Measurements from ENCODE around the gene DMAC2.
"Not testable (repeated sequence)": the region's sequence is repeated elsewhere in the genome, so short reads cannot be mapped to it uniquely, and the experiment has no call there.

The DMAC2 gene

DNA sequence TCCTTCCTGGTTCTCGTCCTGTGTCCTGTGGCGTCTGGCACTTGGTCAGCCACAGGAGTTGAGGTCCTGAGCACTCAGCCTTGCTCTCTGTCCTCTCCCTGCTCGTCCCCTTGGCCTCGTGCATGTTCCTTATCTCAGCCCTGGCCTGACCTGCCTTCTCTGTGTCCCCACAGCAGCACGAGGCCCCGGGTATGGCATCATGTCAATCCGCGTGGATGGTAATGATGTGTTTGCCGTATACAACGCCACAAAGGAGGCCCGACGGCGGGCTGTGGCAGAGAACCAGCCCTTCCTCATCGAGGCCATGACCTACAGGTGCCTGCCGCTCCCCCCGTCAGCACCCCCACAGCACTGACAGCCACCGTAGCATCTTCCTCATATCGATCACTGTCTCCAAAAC, 17.3 kb downstream of the DMAC2 start:
- DNase-seq: no peak

DNA sequence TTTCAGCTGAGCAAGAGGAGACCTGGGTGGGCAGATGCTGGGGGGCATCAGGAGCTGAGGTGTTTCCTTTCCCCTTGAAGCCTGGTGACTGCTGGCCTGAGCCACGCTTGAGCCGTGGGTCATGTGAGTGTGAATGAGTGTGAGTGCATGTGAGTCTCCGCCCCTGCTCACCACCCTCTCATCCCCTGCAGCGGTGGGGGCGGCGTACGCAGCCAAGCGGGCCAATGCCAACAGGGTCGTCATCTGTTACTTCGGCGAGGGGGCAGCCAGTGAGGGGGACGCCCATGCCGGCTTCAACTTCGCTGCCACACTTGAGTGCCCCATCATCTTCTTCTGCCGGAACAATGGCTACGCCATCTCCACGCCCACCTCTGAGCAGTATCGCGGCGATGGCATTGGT, 17.7 kb downstream of the DMAC2 start:
- no peak for DNase-seq

- peak; percentile 42 for DNase-seq
Observed at GRCh38 chr19:41421314-41421713, 18.4 kb downstream of the DMAC2 start.

- DNase-seq: no peak
Observed at GRCh38 chr19:41420101-41420880, 19.4 kb downstream of the DMAC2 start.

DNA sequence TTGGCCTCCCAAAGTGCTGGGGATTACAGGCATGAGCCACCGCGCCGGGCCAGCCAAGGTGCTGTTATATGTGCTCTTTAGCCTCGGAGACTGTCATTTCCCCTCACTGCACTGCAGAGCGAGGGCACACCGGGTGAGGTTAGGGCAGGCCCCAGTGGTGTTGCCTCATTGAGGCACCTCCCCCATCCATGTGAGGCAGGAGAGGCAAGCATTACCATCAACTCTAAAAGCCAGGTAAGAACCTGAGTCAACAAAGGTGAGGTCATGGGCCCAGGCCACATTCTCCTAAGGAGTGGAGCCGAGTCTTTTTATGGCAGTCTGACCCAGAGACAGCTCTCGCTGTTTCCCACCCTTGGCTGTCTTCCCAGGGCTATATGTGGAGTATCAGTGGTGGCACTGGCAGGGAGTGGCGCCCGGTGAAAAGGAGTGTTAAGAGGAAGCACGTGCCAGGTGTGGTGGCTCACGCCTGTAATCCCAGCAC, 23.5 kb downstream of the DMAC2 start:
- DNase-seq: no peak

GRCh38 chr19:41415154-41415571, 24.5 kb downstream of the DMAC2 start:
- DNase-seq: peak; percentile 37

GRCh38 chr19:41414461-41414860, 25.3 kb downstream of the DMAC2 start:
- no peak for DNase-seq

- DNase-seq: no peak
Observed at GRCh38 chr19:41413947-41414346, 25.8 kb downstream of the DMAC2 start.

- DNase-seq: no peak
Observed at GRCh38 chr19:41412953-41413352, 26.8 kb downstream of the DMAC2 start.

DNA sequence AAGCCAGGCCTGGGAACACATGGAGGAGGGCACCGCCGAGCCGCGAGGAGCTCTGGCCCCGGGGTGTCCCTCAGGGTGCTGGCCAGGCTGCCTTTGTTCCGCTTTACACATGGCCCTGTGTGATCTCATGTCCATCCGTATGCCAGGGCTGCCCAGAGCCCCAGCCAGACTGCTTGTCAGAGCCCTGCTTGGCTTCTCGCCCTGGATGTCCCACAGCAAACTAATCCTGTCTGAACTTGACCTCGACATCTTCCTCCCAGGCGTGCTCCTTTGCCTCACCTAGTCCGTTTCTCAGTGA, 27.8 kb downstream of the DMAC2 start:
- no peak for DNase-seq

DNA sequence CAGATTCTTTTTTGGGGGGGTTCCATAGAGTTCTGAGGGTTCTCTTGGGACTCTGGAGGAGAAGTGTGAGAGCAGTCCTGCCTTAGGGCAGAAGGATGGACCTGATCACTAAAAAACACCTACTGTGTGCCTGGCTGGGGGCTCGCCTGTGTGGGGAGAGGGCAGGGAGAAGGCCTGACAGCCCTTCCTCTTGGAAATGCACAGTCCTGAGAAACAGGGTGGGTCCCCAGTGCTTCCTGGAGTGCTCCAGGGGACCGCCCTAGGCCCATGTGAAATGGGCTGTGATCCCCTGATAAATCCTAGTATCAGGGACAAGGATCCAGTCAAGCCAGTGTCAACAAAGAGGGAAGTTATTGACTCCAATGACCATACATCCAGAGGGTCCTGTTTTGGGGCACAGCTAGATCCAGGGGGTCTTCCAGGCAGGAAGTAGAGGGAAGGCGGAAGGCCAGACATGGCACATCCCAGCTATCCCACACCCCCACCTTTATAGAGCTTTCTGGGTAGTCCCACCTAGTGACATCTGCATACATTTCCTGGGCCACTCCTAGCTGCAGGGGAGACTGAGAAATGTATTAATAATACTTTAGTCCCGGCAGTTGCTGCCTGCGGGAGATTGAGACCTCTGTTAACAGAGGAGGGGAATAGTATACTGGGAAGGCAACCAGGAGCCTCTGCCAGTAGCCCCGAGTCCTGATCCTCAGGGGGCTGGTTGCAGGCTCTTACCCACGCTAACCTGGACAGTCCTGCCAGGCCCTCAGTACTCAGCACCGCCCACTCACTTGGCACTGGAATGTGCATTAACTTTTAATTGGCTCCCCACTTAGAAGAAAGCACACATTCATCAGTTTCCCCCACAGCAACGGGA, 28.4 kb downstream of the DMAC2 start:
- no peak for DNase-seq

- DNase-seq: no peak
Observed at GRCh38 chr19:41410336-41411054, 29.2 kb downstream of the DMAC2 start.

- no peak for DNase-seq
Observed at GRCh38 chr19:41409288-41409687, 30.4 kb downstream of the DMAC2 start.

GRCh38 chr19:41408846-41409245, 30.9 kb downstream of the DMAC2 start:
- not testable (repeated sequence) for DNase-seq

- peak; percentile 37 for DNase-seq
Observed at GRCh38 chr19:41408256-41408655, 31.5 kb downstream of the DMAC2 start.

- no peak for DNase-seq
Observed at GRCh38 chr19:41407271-41407670, 32.4 kb downstream of the DMAC2 start.

- DNase-seq: no peak
Observed at GRCh38 chr19:41405776-41406175, 33.9 kb downstream of the DMAC2 start.

- DNase-seq: no peak
Observed at GRCh38 chr19:41403181-41403970, 36.3 kb downstream of the DMAC2 start.

DNA sequence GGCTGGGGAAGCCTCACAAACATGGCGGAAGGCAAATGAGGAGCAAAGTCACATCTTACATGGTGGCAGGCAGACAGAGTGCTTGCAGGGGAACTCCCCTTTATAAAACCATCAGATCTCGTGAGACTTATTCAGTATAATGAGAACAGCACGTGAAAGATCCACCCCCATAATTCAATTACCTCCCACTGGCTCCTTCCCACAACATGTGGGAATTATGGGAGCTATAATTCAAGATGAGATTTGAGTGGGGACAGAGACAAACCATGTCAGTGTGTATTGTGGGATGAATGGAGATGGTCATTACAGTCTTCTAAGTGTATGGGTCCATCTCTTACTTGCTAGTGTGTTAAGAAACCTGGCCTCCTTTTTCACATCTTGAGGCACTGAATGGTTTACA, 37.7 kb downstream of the DMAC2 start:
- no peak for DNase-seq

DNA sequence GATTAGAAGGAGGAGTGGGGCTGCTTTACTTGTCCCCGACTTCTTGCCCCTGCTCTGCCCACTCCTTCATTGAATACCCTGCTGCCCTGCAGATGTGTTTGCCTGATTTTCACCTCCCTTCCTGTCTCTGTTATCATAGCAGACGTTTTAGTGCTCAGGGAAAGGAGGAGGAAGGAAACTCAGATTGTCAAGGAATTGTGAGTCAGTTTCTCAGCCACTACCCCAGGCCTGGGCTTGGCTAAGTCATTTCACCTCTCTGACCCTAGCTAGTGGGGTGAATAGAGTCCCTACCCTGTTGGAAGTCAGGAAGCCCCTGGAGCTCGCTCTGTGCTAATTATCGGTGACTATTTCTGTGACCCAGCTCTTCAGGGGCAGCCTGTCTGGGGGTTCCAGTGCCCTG, 38.2 kb downstream of the DMAC2 start:
- DNase-seq: no peak

GRCh38 chr19:41399525-41399924, 40.2 kb downstream of the DMAC2 start:
- no peak for DNase-seq

- no peak for DNase-seq
Observed at GRCh38 chr19:41399091-41399490, 40.6 kb downstream of the DMAC2 start.

DNA sequence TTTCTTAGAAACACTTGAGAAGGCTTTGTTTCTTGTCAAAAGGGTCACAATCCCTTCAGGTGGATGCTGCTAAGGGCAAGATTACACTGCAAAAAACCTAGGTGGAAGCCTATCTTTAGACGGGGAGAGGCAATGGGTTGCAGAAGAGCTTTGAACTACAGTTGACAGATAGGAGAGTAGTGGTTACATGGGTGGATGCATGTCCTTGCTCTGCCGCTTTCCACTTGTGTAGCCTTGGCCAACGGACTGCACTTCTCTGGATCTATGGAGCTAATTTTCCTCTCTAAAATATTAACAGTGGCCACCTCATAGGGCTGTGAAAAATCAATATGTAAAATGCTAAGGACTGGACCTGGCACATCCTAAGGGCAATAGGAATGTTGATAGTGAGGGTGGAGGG, 41.1 kb downstream of the DMAC2 start:
- DNase-seq: no peak

Data from NCI-H2107 (cell line).